Loucy (cell line): Measurements from ENCODE around the gene DGAT2.

ENCODE experiments used
- H2AFZ ChIP-seq: fragments of 200-600 bp; sonication (generic); 2 replicates; pipeline ENCODE4 v1.6.0; 2016; ENCODE audit warnings: antibody characterized with exemption, mild to moderate bottlenecking, low read length, moderate library complexity
- H3F3A ChIP-seq: fragments of 200-600 bp; 2 replicates; pipeline ENCODE4 v1.6.0; 2016; ENCODE audit warnings: antibody characterized with exemption, low read depth, mild to moderate bottlenecking
- H3K27me3 ChIP-seq: fragments of 200-600 bp; sonication (generic); 2 replicates; pipeline ENCODE4 v1.6.1; 2014; ENCODE audit warnings: low read length, mild to moderate bottlenecking; ENCODE audit not compliant: insufficient read depth, poor library complexity, severe bottlenecking
- H3K36me3 ChIP-seq: fragments of 200-600 bp; sonication (generic); 2 replicates; pipeline ENCODE4 v1.6.1; 2016; ENCODE audit warnings: low read length; ENCODE audit not compliant: insufficient read depth
- H3K4me1 ChIP-seq: fragments of 200-600 bp; sonication (generic); 2 replicates; pipeline ENCODE4 v1.5.1; 2014; ENCODE audit warnings: low read length, mild to moderate bottlenecking; ENCODE audit not compliant: insufficient read depth, poor library complexity, severe bottlenecking
- H3K4me2 ChIP-seq: fragments of 200-600 bp; sonication (generic); 2 replicates; pipeline ENCODE4 v1.6.0; 2014; ENCODE audit warnings: antibody characterized with exemption, low read length, low read depth, mild to moderate bottlenecking; ENCODE audit not compliant: poor library complexity, severe bottlenecking
- H3K4me3 ChIP-seq: fragments of 200-600 bp; sonication (generic); 2 replicates; pipeline ENCODE4 v1.5.1; 2014; ENCODE audit warnings: low read length, mild to moderate bottlenecking, mixed read lengths; ENCODE audit not compliant: poor library complexity, severe bottlenecking
- H3K79me2 ChIP-seq: fragments of 200-600 bp; sonication (generic); 2 replicates; pipeline ENCODE4 v1.6.1; 2014; ENCODE audit warnings: low read length; ENCODE audit not compliant: insufficient read depth
- H3K9ac ChIP-seq: fragments of 200-600 bp; sonication (generic); 2 replicates; pipeline ENCODE4 v1.6.0; 2014; ENCODE audit warnings: mild to moderate bottlenecking, low read depth, low read length, moderate library complexity; ENCODE audit not compliant: poor library complexity, severe bottlenecking
- H3K9me2 ChIP-seq: fragments of 200-600 bp; sonication (generic); replicated peaks from 2 replicates; pipeline ENCODE4 v1.6.1; 2016; ENCODE audit warnings: low read depth, low read length, mixed read lengths
- H3K9me3 ChIP-seq: fragments of 200-600 bp; sonication (generic); 2 replicates; pipeline ENCODE4 v1.6.1; 2014; ENCODE audit warnings: mild to moderate bottlenecking, antibody characterized with exemption, low read length, low read depth; ENCODE audit not compliant: insufficient read depth
- H4K20me1 ChIP-seq: fragments of 200-600 bp; sonication (generic); 2 replicates; pipeline ENCODE4 v1.6.0; 2014; ENCODE audit warnings: antibody characterized with exemption, low read length, mild to moderate bottlenecking; ENCODE audit not compliant: insufficient read depth, poor library complexity, severe bottlenecking
- EZH2phosphoT487 ChIP-seq: fragments of 200-600 bp; IDR thresholded peaks from 2 replicates; pipeline ENCODE4 v1.6.1; 2018; ENCODE audit warnings: antibody characterized with exemption, mild to moderate bottlenecking, moderate library complexity, borderline replicate concordance
- TF ChIP-seq, protein P1 (sequence below): fragments of 200-600 bp; sonication (generic); conservative IDR thresholded peaks from 2 replicates; pipeline ENCODE4 v1.5.1; 2014; ENCODE audit warnings: mild to moderate bottlenecking, antibody characterized with exemption, low read length

Gene DGAT2

DNA sequence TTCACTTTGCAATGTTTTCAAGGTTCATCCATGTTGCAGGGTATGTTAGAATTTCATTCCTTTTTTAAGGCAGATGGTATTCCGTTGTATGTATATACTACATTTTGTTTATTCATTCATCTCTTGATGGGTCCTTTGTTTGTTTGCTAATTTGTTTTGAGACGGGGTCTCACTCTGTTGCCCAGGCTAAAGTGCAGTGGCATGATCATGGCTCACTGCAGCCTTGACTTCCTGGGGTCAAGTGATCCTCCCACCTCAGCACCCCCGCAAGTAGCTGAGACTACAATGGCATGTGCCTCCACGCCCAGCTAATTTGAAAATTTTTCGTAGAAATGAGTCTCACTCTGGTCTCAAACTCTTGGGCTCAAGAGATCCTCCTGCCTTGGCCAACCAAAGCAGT, 52.6 kb downstream of the DGAT2 start:
- no peaks in the 10 kb centered on the region for H3K9me2 ChIP-seq
- no peaks in the 10 kb centered on the region for H3K9me3 ChIP-seq
- no peaks in the 10 kb centered on the region for H3K36me3 ChIP-seq
- peaks cover 83% of the 10 kb centered on the region for H3K79me2 ChIP-seq
- H3K9ac ChIP-seq: no peak overlapping the region
- H3K4me3 ChIP-seq: no peak overlapping the region
- no peaks in the 10 kb centered on the region for H3K27me3 ChIP-seq
- TF ChIP-seq EZH2phosphoT487: no peak
- TF ChIP-seq, protein P1, sequence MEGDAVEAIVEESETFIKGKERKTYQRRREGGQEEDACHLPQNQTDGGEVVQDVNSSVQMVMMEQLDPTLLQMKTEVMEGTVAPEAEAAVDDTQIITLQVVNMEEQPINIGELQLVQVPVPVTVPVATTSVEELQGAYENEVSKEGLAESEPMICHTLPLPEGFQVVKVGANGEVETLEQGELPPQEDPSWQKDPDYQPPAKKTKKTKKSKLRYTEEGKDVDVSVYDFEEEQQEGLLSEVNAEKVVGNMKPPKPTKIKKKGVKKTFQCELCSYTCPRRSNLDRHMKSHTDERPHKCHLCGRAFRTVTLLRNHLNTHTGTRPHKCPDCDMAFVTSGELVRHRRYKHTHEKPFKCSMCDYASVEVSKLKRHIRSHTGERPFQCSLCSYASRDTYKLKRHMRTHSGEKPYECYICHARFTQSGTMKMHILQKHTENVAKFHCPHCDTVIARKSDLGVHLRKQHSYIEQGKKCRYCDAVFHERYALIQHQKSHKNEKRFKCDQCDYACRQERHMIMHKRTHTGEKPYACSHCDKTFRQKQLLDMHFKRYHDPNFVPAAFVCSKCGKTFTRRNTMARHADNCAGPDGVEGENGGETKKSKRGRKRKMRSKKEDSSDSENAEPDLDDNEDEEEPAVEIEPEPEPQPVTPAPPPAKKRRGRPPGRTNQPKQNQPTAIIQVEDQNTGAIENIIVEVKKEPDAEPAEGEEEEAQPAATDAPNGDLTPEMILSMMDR: no peak
- H2AFZ ChIP-seq: no peak overlapping the region
- H3F3A ChIP-seq: no peaks in the 10 kb centered on the region
- H4K20me1 ChIP-seq: peaks cover 28% of the 10 kb centered on the region
- peak overlapping the region; percentile 10 for H3K4me2 ChIP-seq
- H3K4me1 ChIP-seq: peaks cover 33% of the 10 kb centered on the region

DNA sequence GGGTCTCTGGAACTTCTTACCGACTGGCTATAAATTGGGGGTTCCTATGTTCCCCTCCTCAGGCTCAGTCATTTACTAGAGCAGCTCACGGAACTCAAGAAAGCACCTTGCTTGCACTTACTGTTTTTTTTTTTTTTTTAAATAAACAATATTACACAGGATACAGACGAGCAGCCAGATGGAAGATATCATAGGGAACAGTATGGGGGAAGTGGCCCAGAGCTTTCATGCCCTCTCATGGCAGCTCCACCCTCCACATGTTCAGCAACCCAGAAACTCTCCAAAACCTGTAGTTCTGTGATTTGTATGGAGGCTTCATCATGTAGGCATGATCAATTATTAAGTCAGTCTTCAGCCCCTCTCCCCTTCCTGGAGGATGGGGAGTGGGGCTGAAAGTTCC, 54.0 kb downstream of the DGAT2 start:
- no peak overlapping the region for H2AFZ ChIP-seq
- H3K79me2 ChIP-seq: peaks cover 70% of the 10 kb centered on the region
- no peaks in the 10 kb centered on the region for H3F3A ChIP-seq
- H3K36me3 ChIP-seq: no peaks in the 10 kb centered on the region
- no peaks in the 10 kb centered on the region for H3K9me2 ChIP-seq
- H3K9ac ChIP-seq: no peak overlapping the region
- H3K4me2 ChIP-seq: no peak overlapping the region
- no peaks in the 10 kb centered on the region for H3K27me3 ChIP-seq
- no peaks in the 10 kb centered on the region for H3K9me3 ChIP-seq
- H3K4me1 ChIP-seq: peaks cover 21% of the 10 kb centered on the region
- TF ChIP-seq, protein P1: no peak
- TF ChIP-seq EZH2phosphoT487: no peak
- H4K20me1 ChIP-seq: peaks cover 21% of the 10 kb centered on the region
- H3K4me3 ChIP-seq: no peak overlapping the region

DNA sequence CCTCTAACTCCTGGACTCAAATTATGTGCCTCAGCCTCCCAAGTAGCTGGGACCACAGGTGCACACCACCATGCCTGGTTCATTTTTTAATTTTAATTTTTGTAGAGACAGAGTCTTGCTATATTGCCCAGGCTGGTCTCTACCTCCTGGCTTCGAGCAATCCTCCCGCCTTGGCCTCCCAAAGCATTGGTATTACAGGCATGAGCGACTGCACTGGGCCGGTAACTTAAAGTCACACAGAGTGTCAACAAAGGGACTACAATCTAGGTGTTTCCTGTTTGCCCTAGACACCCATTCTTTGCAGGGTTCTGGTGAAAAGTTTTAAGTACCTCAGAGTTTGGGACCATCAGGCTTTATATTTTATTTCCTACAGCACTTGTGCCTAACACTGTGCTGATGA, 54.8 kb downstream of the DGAT2 start:
- no peaks in the 10 kb centered on the region for H3K27me3 ChIP-seq
- H3K4me1 ChIP-seq: peaks cover 17% of the 10 kb centered on the region
- no peaks in the 10 kb centered on the region for H3K9me2 ChIP-seq
- H3K9me3 ChIP-seq: no peaks in the 10 kb centered on the region
- H3K4me3 ChIP-seq: no peak overlapping the region
- no peak overlapping the region for H3K4me2 ChIP-seq
- H3K36me3 ChIP-seq: no peaks in the 10 kb centered on the region
- H2AFZ ChIP-seq: no peak overlapping the region
- H3F3A ChIP-seq: no peaks in the 10 kb centered on the region
- H3K79me2 ChIP-seq: peaks cover 70% of the 10 kb centered on the region
- TF ChIP-seq, protein P1: no peak
- no peak for TF ChIP-seq EZH2phosphoT487
- H4K20me1 ChIP-seq: peaks cover 29% of the 10 kb centered on the region
- no peak overlapping the region for H3K9ac ChIP-seq
